Ramos (cell line): ENCODE data around the gene PPM1J.

Experiments
- in situ Hi-C: fragments of 300-500 bp; cut with MboI; formaldehyde crosslinking; loops from one replicate; pipeline ENCODE4 v1.14.3; 2022; ENCODE audit warnings: low sequenced_read_pairs; ENCODE audit not compliant: unreplicated experiment

PPM1J gene

DNA sequence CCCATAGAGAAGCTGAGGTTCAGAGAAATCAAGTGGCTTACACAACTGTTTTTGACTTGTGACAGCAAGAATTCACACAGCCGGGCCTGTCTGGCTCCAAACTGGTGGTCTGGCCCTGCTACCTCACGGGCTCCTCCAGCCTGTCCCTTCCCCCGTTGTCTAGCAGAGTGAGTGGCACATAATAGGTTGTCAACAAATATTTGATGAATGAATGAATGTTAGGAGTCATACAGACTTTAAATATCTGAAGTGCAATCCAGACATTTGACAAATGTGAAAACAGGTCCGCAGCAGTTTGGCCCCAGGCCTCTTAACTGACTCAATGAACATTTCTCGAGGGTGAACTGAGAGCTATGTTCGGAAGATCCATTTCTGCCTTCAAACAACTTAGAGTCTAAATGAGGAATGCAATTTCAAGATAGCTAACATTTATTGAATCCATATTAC, 7.1 kb downstream of the PPM1J start:
- in situ Hi-C loops = loop anchor here (5.0 kb wide), 1 partner anchor 316 kb away; no protein-coding TSS in a partner anchor

DNA sequence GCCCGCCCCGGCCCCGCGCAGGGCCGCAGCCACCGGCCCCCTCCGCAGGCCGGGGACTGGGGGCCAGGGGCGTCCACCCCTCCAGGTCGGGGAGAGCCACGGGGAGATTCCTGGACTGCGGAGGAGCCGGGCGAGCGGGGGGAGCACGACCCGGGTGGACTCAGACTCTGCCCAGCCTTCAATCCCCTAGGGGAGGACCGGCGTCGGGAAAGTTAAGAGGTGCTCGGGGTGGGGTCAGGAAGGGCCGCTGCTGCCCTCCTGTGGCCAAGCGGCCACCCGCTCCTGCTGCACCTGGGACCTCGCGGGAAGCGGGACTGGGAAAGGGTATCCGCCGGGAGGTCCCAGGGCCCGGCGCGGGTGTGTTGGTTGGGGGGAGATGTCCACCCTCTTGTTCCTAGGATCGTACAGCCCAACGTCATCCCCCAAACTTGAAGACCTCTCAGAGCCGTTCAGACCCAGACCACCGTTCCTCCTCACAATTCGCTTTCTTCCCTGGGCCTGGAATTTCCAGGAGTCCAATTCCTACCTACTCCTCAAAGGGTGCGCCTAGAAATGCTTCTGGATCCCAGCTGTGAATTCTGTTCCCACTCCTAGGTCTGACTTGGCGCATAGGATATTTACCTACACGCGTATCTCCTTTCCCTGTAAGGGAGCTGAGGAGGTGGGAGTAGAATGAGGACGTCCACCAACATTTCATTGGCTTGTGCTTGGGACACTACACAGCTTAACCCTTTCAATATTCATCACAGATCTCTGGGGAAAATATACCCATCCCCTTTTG, 7.7 kb downstream of the PPM1J start:
- in situ Hi-C loops = loop anchor here (5.0 kb wide), 1 partner anchor 315 kb away; no protein-coding TSS in a partner anchor

DNA sequence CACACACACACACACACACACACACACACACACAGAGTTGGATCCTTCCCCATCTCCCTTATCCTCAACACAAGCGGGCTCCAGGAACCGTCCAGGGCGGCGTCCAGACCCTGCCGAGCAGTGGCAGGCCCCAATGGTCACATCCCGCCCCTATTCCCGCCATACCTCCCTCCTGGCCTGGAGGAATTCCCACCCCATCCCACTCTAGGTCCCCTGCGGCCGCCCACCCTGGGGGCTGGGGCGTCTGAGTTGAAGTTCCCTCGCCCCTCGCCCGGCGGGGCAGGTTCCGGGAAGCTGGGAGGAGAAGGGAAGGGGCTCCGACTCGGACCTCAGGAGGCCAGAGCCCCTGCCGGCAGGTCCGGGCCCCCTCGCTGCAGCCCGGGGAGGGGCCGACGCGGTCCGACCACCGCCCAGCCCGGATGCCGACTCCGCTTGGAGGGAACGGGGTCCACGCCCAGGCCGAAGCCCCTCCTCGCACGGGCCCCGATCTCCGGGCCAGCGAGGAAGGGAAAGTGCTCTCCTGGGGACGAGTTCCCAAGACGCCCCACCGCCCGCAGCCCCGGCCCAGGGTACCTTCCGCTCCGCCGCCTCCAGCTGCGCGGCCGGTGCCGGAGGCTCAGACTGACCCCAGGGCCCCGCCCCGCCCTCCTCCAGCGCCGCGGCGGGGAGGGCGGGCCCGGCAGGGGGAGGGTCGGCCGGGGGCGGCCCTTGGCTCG, 8.5 kb downstream of the PPM1J start, which contains the start of gene RHOC:
TSS of gene RHOC (minus strand) at position 623 of the 716 bp plus-strand sequence. CDS start 3,328 bp downstream, outside the sequence.
- in situ Hi-C loops = loop anchor here (5.0 kb wide), 1 partner anchor 314 kb away; no protein-coding TSS in a partner anchor

DNA sequence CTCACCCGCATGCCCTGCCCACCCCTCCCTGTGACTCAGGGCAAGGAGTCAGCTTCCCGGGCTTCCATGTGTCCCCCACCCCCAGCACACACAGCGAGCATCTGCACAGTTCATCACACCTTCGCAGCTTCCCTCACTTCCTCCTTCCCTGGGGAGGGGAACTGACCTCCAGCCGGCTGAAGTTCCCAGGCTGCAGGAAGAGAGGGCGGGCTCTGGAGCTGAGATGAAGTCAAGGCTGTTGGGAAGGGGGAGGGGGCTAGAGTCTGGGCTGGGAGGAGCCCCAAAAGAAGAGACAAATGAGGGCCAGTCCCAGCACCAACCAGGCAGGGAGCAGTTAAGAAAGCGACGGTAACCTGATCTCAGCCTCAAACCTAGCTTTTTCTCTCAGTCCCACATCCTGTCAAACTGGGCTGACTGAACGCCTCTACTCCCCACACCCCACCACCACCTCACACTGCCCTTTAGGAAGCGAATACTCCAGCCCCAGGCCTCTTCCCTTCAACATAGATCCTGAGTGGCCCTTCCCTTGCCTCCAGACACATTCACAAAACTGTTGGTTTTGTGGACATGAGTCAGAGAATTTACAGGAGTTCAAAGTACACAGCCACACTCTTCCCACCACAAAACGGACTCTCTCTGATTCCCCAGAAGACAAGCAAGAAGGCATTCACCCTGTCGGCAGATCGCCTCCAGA, 10.1 kb downstream of the PPM1J start:
- in situ Hi-C loops = loop anchor here (5.0 kb wide), 1 partner anchor 313 kb away; no protein-coding TSS in a partner anchor

DNA sequence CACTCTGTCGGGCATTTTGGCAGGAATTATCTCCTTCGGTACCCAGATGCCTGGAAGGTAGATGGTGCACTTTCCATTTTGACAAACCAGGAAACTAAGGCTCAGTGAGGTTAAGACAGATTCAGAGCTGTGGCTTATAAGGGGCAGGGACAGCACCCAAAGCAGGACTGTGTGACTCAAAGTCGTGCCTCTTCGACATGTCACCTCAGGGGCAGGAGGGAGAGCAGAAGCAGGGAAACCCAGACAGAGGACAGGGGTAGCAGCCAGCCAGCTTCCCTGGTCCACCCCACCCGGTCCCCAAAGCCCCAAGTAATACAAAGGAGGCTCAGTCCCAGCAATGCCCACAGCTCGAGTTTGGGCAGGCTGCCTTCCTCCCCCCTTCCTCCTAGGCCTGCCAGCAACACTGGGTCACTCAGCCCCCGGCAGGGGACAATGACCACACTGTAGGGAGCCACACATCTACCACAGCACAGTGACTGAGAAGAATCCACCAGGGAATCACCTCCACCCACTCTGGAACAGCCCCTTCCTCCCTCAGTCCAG, 10.7 kb downstream of the PPM1J start:
- in situ Hi-C loops = no loop called here

DNA sequence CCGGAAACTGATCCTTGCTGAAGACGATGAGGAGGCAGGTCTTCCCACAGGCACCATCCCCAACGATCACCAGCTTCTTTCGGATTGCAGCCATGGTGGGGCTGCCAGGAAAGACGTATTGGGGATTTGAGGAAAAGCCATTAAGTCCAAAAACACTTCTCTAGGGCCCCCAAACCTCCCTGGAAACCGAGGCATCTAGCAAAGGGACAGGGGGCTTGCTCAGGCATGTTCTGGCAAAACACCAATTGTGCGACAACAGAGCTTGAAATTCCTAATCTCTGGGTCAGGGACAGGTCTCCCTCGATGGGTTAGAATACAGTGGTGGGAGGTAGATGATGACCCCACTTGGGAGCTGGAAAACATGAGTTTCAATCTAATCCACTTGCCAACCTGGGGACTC, 11.4 kb downstream of the PPM1J start:
- in situ Hi-C loops = no loop called here

DNA sequence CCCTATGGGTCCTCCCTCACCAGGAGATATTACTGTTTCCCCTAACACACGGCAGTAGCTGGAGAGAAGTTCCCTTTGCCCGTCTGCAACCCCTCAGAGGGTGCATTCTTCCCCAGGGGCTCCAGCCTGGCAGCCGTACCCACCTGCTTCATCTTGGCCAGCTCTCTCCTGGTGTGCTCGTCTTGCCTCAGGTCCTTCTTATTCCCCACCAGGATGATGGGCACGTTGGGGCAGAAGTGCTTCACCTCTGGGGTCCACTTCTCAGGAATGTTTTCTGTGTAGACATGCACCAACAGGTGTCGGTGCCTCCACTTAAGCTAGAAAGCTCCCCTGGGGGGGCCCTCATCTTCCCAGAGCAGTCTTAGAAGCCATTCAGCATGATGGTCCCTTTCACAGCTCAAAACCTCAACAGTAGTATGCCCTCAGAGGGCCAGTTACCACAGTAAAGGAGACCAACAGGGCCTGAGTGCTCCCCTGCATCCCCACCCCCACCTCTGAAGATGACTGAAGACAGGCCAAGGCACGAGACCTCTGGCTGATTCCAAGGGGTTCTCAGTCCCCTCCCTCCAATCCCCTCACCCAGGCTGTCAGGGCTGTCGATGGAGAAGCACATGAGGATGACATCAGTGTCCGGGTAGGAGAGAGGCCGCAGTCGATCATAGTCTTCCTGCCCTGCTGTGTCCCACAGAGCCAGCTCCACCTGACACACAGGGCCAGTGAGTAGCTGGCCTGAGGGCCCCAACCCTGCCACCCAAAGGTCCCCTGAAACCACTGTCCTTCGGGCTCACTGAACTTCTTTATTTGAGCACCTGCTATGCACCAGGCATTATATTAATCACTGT, 12.5 kb downstream of the PPM1J start:
- in situ Hi-C loops = no loop called here

DNA sequence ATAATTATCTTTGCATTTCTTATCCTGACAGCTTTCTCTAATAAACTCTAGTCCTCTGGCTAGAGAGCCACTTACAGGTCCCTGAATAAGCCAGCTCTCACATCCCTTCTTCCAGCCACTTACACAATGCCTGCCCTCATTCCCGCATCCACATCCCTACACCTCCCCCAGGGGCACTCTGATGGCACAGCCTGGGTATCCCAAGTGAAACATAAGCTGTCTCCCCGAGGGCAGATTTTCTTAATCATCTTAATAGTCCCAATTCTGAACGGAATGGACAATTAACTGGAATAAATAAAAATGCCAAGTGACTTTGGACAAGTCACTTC, 13.1 kb downstream of the PPM1J start:
- in situ Hi-C loops = no loop called here

DNA sequence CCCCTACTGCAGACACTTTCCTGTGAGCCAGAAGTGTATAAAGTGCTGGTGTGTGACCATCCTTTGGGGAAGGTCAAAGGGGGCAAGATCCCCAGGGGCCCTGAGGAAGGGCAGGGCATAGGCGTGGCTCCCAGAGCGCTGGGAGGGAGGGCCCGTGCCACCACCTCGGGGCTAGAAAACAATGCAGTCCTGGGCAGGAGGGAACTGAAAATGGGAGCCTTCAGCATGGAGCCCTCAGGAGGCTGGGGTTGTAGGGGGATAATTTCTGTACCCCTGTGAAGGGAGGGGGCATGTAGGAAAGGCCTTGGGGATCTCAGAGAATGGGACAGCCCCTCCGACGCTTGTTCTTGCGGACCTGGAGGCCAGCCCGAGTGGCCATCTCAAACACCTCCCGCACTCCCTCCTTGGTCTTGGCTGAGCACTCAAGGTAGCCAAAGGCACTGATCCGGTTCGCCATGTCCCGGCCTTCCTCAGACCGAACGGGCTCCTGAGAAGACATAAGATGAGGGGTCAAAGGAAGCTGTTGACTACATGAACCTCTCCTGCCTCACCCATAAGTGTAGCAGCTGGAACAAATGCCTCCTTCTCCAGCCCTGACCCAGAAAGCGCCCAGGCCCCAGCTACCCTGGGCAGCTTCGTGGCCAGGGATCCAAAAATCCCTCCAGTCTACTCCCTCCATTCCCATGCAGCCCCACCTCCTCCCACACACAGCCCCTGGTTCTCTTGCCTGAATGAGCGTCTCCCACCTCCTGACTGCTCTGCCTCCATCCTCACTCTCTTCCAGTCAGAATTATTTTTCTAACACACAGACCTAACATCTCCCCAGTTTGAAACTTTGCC, 13.7 kb downstream of the PPM1J start:
- in situ Hi-C loops = no loop called here

DNA sequence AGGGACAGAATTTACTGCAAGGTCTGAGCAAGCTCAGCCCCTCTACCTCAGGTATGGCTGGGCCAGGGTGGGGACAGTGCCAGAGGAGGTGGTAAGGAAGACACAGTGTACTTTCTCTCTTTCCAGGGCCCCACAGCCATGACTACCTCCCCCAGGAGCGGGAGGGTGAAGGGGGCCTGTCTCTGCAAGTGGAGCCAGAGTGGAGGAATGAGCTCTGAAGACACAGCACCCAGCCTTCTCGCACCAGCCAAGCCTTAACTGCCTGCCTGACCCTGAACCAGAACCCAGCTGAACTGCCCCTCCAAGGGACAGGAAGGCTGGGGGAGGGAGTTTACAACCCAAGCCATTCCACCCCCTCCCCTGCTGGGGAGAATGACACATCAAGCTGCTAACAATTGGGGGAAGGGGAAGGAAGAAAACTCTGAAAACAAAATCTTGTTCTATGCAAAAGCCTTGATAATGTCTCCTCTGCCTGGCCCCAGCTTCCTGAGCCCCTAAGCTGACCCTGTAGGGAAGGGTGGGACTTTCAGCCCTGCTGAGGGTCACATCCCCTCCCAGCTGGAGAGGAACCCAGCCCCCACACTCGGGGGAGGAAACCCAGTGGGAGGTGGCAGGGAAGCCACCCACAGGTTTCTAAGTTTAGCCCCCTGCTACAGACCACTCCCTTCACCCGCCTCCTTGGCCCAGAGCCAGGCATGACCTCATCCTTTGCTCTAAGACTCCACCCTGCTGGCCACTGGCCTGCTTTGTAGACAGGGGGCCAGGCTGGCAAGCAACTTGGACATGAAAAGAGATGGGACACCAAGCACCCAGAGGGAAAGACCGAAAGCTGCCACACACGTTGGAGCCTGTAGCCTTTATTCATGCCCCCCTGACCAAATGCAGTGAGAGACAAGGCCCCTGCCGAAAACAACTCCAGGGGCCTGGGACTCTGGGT, 14.6 kb downstream of the PPM1J start:
- in situ Hi-C loops = no loop called here

DNA sequence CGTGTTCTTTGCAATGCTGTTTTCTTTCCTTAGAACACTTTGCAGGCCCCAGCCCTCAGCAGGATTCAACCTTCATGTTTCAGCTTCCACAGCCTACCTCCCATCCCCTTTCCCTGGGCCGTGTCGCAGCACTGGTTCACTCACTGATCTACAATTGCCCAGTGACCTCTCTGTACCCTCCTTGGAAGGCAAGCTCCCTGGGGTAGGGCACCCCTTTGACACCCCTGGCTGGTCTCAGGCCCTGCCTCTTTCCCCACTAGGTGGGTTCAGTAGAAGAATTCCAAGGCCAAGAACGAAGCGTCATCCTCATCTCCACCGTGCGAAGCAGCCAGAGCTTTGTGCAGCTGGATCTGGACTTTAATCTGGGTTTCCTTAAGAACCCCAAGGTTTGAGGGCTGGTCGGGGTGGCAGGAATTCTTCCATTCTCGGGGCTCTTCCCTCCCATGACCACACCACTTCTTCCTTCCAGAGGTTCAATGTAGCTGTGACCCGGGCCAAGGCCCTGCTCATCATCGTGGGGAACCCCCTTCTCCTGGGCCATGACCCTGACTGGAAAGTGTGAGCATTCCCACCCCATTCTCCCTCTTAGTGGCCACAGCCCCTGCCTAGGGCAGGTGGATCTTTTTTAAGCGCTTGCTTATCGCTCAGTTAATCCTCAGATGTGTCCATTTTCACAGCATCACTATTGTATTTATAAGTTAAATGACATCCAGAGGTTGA, 15.5 kb downstream of the PPM1J start:
- in situ Hi-C loops = no loop called here

DNA sequence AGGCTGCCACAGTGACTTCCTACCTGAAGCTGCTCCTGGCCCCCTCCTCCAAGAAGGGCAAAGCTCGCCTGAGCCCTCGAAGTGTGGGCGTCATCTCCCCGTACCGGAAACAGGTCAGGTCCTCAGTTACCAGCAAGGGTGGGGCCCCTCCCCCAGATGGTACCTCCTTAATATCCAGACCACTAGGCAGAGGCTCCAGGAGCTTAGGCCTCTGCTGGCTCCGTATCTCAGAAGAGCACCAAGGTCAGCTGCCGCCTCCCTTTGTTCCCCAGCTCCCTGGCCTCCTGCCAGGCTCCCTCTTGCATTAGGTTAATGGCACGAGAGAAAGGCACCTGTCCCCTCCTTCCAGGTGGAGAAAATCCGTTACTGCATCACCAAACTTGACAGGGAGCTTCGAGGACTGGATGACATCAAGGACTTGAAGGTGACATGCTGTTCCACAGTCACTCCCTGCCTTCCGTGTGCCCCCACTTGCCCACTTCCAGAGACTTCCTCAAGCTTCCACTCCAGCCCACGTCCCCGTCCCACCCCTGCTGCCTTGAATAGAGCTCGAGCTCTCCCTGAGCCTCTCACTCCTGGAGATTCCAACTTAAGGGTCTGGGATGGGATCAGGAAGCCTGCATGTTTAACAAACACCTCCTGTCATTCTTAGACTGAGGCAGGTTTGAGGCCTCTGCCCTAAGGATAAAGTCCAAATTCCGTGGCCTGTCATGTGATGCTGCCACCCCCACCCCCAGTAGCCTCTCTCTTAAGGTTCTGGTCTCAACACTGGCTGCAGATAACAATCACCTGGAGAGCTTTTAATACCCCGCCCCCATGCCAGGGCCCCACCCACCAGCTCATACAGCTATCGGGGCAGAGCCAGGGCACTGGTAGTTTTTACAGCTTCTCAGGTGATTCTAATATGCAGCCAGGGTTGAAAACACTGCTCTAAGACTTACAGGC, 16.5 kb downstream of the PPM1J start:
- in situ Hi-C loops = no loop called here

DNA sequence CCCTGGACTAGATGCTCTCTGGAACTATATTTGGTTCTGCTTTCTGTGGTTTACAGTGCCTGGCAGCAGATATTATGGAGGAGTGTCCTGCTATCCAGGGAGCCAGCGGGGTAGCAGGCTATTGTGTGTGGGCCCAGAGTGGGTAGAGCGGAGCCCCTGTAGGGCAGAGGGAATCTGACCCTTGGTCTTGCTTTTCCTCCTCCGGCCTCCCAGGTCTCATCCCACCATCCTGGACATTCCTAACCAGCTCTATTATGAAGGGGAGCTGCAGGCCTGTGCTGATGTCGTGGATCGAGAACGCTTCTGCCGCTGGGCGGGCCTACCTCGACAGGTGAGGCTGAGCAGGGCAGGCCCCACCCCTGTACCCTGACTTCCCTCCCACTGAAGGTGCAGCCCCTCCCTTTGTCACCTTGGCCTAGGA, 17.3 kb downstream of the PPM1J start:
- in situ Hi-C loops = no loop called here

DNA sequence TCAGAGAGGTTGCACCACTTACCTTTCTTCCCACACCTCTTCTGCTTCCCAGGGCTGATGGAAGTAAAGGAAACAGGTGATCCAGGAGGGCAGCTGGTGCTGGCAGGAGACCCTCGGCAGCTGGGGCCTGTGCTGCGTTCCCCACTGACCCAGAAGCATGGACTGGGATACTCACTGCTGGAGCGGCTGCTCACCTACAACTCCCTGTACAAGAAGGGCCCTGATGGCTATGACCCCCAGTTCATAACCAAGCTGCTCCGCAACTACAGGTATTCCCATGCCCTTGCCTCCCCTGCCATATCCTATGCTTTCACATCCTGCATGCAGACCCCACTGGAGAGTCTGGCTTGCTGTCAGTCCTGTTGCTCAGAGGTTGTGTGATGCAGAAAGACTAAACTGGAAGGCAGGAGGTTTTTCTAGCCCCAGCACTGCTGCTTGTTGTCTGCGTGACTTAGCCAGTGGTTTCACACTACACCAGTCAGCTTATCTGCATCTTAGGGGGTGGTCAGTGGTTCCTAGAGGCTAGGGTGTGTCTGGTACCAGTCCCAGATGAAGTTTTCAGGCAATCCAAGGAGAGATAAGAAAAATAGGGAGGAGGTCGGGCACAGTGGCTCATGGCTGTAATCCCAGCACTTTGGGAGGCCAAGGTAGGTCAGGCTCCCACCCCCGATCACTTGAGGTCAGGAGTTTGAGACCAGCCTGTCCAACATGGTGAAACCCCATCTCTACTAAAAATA, 18.4 kb downstream of the PPM1J start:
- in situ Hi-C loops = no loop called here

DNA sequence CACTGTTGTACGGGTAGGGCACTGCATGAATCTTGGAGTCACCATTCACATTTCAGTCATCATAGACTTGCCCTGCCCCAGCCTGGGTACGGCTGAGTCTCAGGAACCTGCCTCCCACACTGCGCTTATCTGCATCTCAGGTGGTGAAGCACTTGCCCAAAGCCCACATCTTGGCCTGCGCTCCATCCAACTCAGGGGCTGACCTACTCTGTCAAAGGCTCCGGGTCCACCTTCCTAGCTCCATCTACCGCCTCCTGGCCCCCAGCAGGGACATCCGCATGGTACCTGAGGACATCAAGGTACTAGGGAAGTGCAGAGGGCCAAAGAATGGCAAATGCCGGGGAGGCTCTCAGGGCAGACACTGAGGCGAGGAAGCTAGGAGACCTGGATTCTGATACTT, 19.9 kb downstream of the PPM1J start:
- in situ Hi-C loops = no loop called here
